Stomach smooth muscle (tissue), 2 donors: ENCODE results near the gene PTCH1.

Source experiments
- H3K27ac ChIP-seq: one replicate; pipeline ENCODE4 v1.7.0; 2013; ENCODE audit warnings: mild to moderate bottlenecking, low read length, inconsistent platforms
- H3K27me3 ChIP-seq, 2 donors: one replicate each; pipeline ENCODE4 v1.7.0; 2013; ENCODE audit warnings: low read length in 2 of 2; ENCODE audit not compliant: insufficient read depth in 2 of 2, control insufficient read depth in 1 of 2
- H3K36me3 ChIP-seq, 2 donors: one replicate each; pipeline ENCODE4 v1.7.0; 2013; ENCODE audit warnings: low read length in 2 of 2; ENCODE audit not compliant: control insufficient read depth in 2 of 2, insufficient read depth in 2 of 2
- H3K4me1 ChIP-seq: one replicate; pipeline ENCODE4 v1.7.0; 2013; ENCODE audit warnings: low read length; ENCODE audit not compliant: control insufficient read depth, insufficient read depth
- H3K4me3 ChIP-seq, 2 donors: one replicate each; pipeline ENCODE4 v1.7.0; 2013; ENCODE audit warnings: low read length in 2 of 2
- H3K9ac ChIP-seq, 2 donors: one replicate each; pipeline ENCODE4 v1.7.0; 2013; ENCODE audit warnings: low read length in 2 of 2, mild to moderate bottlenecking in 1 of 2
- H3K9me3 ChIP-seq, 2 donors: one replicate each; pipeline ENCODE4 v1.7.0; 2013; ENCODE audit warnings: low read length in 2 of 2; ENCODE audit not compliant: control insufficient read depth in 2 of 2
- donor health status: healthy.
- donor health status: Pancreatic carcinoma.

PTCH1 gene

GRCh38 chr9:95462249-95463147 lies 54.3 kb downstream of the PTCH1 start:
- peak overlapping the region; percentile 14 to 40 for H3K4me3 ChIP-seq
- H3K27ac ChIP-seq: peak overlapping the region; percentile 53
- no peak overlapping the region for H3K9ac ChIP-seq
- peaks cover 50% of the 10 kb centered on the region for H3K4me1 ChIP-seq
- peaks cover 5 to 34% of the 10 kb centered on the region in 2 donors for H3K36me3 ChIP-seq
- no peaks in the 10 kb centered on the region for H3K9me3 ChIP-seq
- no peaks in the 10 kb centered on the region for H3K27me3 ChIP-seq

- H3K9ac ChIP-seq: no peak overlapping the region
- no peak overlapping the region for H3K4me3 ChIP-seq
- H3K36me3 ChIP-seq: peaks cover under 1 to 30% of the 10 kb centered on the region in 2 donors
- H3K4me1 ChIP-seq: peaks cover 50% of the 10 kb centered on the region
- H3K27ac ChIP-seq: no peak overlapping the region
- H3K27me3 ChIP-seq: no peaks in the 10 kb centered on the region
- no peaks in the 10 kb centered on the region for H3K9me3 ChIP-seq
Measured at GRCh38 chr9:95461448-95462248, 55.1 kb downstream of the PTCH1 start.

- H3K27ac ChIP-seq: no peak overlapping the region
- no peak overlapping the region for H3K9ac ChIP-seq
- H3K9me3 ChIP-seq: no peaks in the 10 kb centered on the region
- peaks cover 50% of the 10 kb centered on the region for H3K4me1 ChIP-seq
- no peaks in the 10 kb centered on the region for H3K27me3 ChIP-seq
- peaks cover 2 to 32% of the 10 kb centered on the region in 2 donors for H3K36me3 ChIP-seq
- H3K4me3 ChIP-seq: peak overlapping the region in 1 of 2 donors; percentile 8
Measured at GRCh38 chr9:95460518-95461164, 56.1 kb downstream of the PTCH1 start.

- H3K36me3 ChIP-seq: peaks cover 7 to 28% of the 10 kb centered on the region in 2 donors
- H3K4me3 ChIP-seq: peak overlapping the region; percentile 24 to 62
- no peaks in the 10 kb centered on the region for H3K27me3 ChIP-seq
- H3K9ac ChIP-seq: no peak overlapping the region
- no peaks in the 10 kb centered on the region for H3K9me3 ChIP-seq
- peaks cover 50% of the 10 kb centered on the region for H3K4me1 ChIP-seq
- H3K27ac ChIP-seq: peak overlapping the region; percentile 53
Measured at GRCh38 chr9:95459851-95460517, 56.8 kb downstream of the PTCH1 start.

- Histone ChIP-seq H3K9me3 (no peaks in the 10 kb centered on the region), H3K27ac (peak overlapping the region; percentile 53), H3K9ac (no peak overlapping the region), H3K27me3 (no peaks in the 10 kb centered on the region), H3K36me3 (peaks cover 7 to 26% of the 10 kb centered on the region in 2 donors), H3K4me1 (peaks cover 50% of the 10 kb centered on the region), H3K4me3 (peak overlapping the region; percentile 47 to 62)
Measured at GRCh38 chr9:95459178-95459577, 57.6 kb downstream of the PTCH1 start.

- Histone ChIP-seq H3K36me3 (peaks cover 7 to 31% of the 10 kb centered on the region in 2 donors), H3K4me1 (peaks cover 47% of the 10 kb centered on the region), H3K9me3 (no peaks in the 10 kb centered on the region), H3K27me3 (no peaks in the 10 kb centered on the region), H3K27ac (peak overlapping the region; percentile 53), H3K4me3 (peak overlapping the region; percentile 47 to 62), H3K9ac (no peak overlapping the region)
Measured at GRCh38 chr9:95458666-95459065, 58.1 kb downstream of the PTCH1 start.

GRCh38 chr9:95457769-95458168 lies 59.0 kb downstream of the PTCH1 start:
- Histone ChIP-seq H3K9ac (no peak overlapping the region), H3K27ac (no peak overlapping the region), H3K36me3 (peaks cover 7 to 36% of the 10 kb centered on the region in 2 donors), H3K4me1 (peaks cover 41% of the 10 kb centered on the region), H3K27me3 (no peaks in the 10 kb centered on the region), H3K9me3 (no peaks in the 10 kb centered on the region), H3K4me3 (no peak overlapping the region)

- H3K27me3 ChIP-seq: no peaks in the 10 kb centered on the region
- H3K4me3 ChIP-seq: no peak overlapping the region
- H3K27ac ChIP-seq: no peak overlapping the region
- H3K36me3 ChIP-seq: peaks cover 7 to 38% of the 10 kb centered on the region in 2 donors
- H3K9me3 ChIP-seq: no peaks in the 10 kb centered on the region
- H3K9ac ChIP-seq: no peak overlapping the region
- peaks cover 36% of the 10 kb centered on the region for H3K4me1 ChIP-seq
Measured at GRCh38 chr9:95455714-95456113, 61.1 kb downstream of the PTCH1 start.

GRCh38 chr9:95452176-95452575 lies 64.6 kb downstream of the PTCH1 start:
- Histone ChIP-seq H3K4me3 (no peak overlapping the region), H3K36me3 (peaks cover 7 to 36% of the 10 kb centered on the region in 2 donors), H3K9ac (no peak overlapping the region), H3K27me3 (no peaks in the 10 kb centered on the region), H3K4me1 (peaks cover 37% of the 10 kb centered on the region), H3K27ac (no peak overlapping the region), H3K9me3 (no peaks in the 10 kb centered on the region)

- peaks cover 37% of the 10 kb centered on the region for H3K4me1 ChIP-seq
- peaks cover 13 to 36% of the 10 kb centered on the region in 2 donors for H3K36me3 ChIP-seq
Measured at GRCh38 chr9:95451065-95451426, 65.7 kb downstream of the PTCH1 start.

More at GRCh38 chr9:95451065-95451426, 65.7 kb downstream of the PTCH1 start:
- H3K27me3 ChIP-seq: no peaks in the 10 kb centered on the region
- no peak overlapping the region for H3K4me3 ChIP-seq
- H3K9me3 ChIP-seq: no peaks in the 10 kb centered on the region
- no peak overlapping the region for H3K9ac ChIP-seq
- H3K27ac ChIP-seq: peak overlapping the region; percentile 18
